Measurements from ENCODE around the gene DSCAM. TPM values are rescaled to one million over a fixed set of nuclear protein-coding genes. Genes with fewer than 3 reads are reported as not detected.

Gene DSCAM
- total RNA-seq, 1 experiment from 2014 or later, result not detected

DNA sequence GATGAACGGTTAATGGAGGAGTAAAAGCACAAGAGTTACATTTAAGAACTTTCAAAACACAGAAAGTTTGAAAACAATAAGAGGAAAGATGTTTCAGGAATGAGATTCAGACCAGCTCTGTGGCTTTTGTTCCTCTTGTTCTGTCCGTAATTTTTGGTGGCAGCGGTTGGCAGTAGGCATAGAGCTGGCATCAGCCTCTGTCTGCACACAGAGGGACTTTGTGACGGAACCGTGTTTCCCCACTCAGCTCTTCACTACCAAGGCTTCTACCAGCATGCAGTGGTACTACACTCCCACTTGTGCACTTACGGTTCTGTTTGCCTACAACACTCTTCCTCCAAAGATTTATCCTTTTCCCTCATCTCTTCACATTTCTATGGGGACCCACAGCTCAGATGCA lies 212.8 kb downstream of the DSCAM start:
- CTCF ChIA-PET, result no interaction called here
- no peak for TF ChIP-seq ATF3 (IDR thresholded peaks at IDR 0.05)
- TF ChIP-seq, protein P1, sequence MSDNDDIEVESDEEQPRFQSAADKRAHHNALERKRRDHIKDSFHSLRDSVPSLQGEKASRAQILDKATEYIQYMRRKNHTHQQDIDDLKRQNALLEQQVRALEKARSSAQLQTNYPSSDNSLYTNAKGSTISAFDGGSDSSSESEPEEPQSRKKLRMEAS (IDR thresholded peaks at IDR 0.05), result no peak
- no peak for TF ChIP-seq CTCF (IDR thresholded peaks at IDR 0.05 in 2 of 3, conservative IDR thresholded peaks at IDR 0.05 in 1 of 3; ENCODE audit: borderline replicate concordance in 1 of 3, insufficient read depth in 1 of 3, low read depth in 2 of 3, low read length in 2 of 3)
- no peak for TF ChIP-seq YY1 (IDR thresholded peaks at IDR 0.05; ENCODE audit: extremely low read depth, insufficient replicate concordance, low read depth, low read length)
- TF ChIP-seq EGR1 (IDR thresholded peaks at IDR 0.05; ENCODE audit: low read depth), result no peak
- TF ChIP-seq TCF7L2 (IDR thresholded peaks at IDR 0.05; ENCODE audit: borderline replicate concordance, extremely low read depth, insufficient read depth, insufficient read length), result no peak
- TF ChIP-seq ZNF274 (IDR thresholded peaks at IDR 0.05; ENCODE audit: low read depth, low read length), result no peak
- no peak for TF ChIP-seq ELF1 (IDR thresholded peaks at IDR 0.05; ENCODE audit: borderline replicate concordance, low read depth)
- no peak for TF ChIP-seq CEBPB (IDR thresholded peaks at IDR 0.05; ENCODE audit: low read depth)
- TF ChIP-seq RAD21 (IDR thresholded peaks at IDR 0.05; ENCODE audit: low read depth), result no peak
- no peak for TF ChIP-seq SRF (IDR thresholded peaks at IDR 0.05; ENCODE audit: low read depth)
- TF ChIP-seq SIN3A (IDR thresholded peaks at IDR 0.05; ENCODE audit: low read depth), result no peak
- TF ChIP-seq EZH2 (IDR thresholded peaks at IDR 0.05), result no peak
- no peak for TF ChIP-seq ZFX (IDR thresholded peaks at IDR 0.05)
- no TSS peak for BruUV-seq (replicated peaks)

More for the DNA sequence above, 212.8 kb downstream of the DSCAM start:
- intact Hi-C loops (cut with micrococcal nuclease), result no loop called here
- Histone ChIP-seq H4K20me1 (ENCODE audit: insufficient read depth) (no peaks in the 10 kb centered on the region), H3K9me2 (ENCODE audit: insufficient read depth) (no peaks in the 10 kb centered on the region), H3K79me2 (ENCODE audit: insufficient read depth, low read length) (no peaks in the 10 kb centered on the region), H3K4me1 (ENCODE audit: control insufficient read depth in 1 of 2, insufficient read depth in 2 of 2, low read length in 2 of 2) (no peaks in the 10 kb centered on the region), H3K4me3 (replicated peaks in 1 of 2; ENCODE audit: low read depth in 1 of 2, low read length in 2 of 2) (no peak overlapping the region), H3K9me3 (ENCODE audit: control insufficient read depth in 1 of 2, insufficient read depth in 1 of 2, low read depth in 1 of 2, low read length in 2 of 2) (peaks cover 15 to 45% of the 10 kb centered on the region in 2 experiments; a peak in 3 of 4 replicates), H3K27me3 (ENCODE audit: insufficient read depth, low read length) (no peaks in the 10 kb centered on the region), H3K36me3 (ENCODE audit: control insufficient read depth in 1 of 2, insufficient read depth in 2 of 2, low read length in 2 of 2) (no peaks in the 10 kb centered on the region), H3K9ac (ENCODE audit: low read length) (no peak overlapping the region), H3K4me2 (ENCODE audit: low read length) (no peak overlapping the region), H2AFZ (ENCODE audit: low read depth, low read length, poor library complexity, severe bottlenecking) (no peak overlapping the region), H3K27ac (ENCODE audit: low read depth, low read length) (no peak overlapping the region)
- ChIA-PET POLR2A (no interaction called here), RAD21 (ENCODE audit: low non-redundant PET in 1 of 2, low total read pairs in 2 of 2, uncharacterized antibody in 2 of 2, unreplicated experiment in 2 of 2) (no interaction called here)
- DNase-seq (ENCODE audit: low read depth, low spot score), result no peak
- no peak for ATAC-seq

Measured in HCT116 (cell line).